ENCODE data around the gene PLEKHF1.
A peak's percentile ranks its signal among the peaks of the same experiment; 100 is the strongest.
"Not testable (repeated sequence)": the region's sequence is repeated elsewhere in the genome, so short reads cannot be mapped to it uniquely, and the experiment has no call there.

PLEKHF1 gene

GRCh38 chr19:29704562-29705558, 39.6 kb downstream of the PLEKHF1 start:
- DNase-seq = peak in 2 of 3 donors; percentile 27 to 63

GRCh38 chr19:29705706-29706105, 40.4 kb downstream of the PLEKHF1 start:
- DNase-seq = no peak

- no peak for DNase-seq
Measured at GRCh38 chr19:29706635-29707034, 41.4 kb downstream of the PLEKHF1 start.

- peak in 2 of 3 donors; percentile 34 to 46 for DNase-seq
Measured at GRCh38 chr19:29708554-29709439, 43.5 kb downstream of the PLEKHF1 start.

- DNase-seq = not testable (repeated sequence)
Measured at GRCh38 chr19:29709440-29709798, 44.2 kb downstream of the PLEKHF1 start.

- no peak for DNase-seq
Measured at GRCh38 chr19:29711584-29712132, 46.4 kb downstream of the PLEKHF1 start.

GRCh38 chr19:29712744-29713516, 47.7 kb downstream of the PLEKHF1 start:
- no peak for DNase-seq

- DNase-seq = no peak
Measured at GRCh38 chr19:29714371-29714952, 49.2 kb downstream of the PLEKHF1 start.

GRCh38 chr19:29714953-29715700, 49.9 kb downstream of the PLEKHF1 start, which contains the start of gene C19orf12:
Gene C19orf12, minus strand, starts transcription at chr19:29715261. Its CDS starts 6,848 bp downstream, at chr19:29708413.
- peak; percentile 63 to 83 (median 66) for DNase-seq

- peak; percentile 5 to 51 (median 48) for DNase-seq
Measured at GRCh38 chr19:29715701-29716581, 50.7 kb downstream of the PLEKHF1 start.

- DNase-seq = no peak
Measured at GRCh38 chr19:29717051-29717450, 51.8 kb downstream of the PLEKHF1 start.

- DNase-seq = peak in 1 of 3 donors; percentile 12
Measured at GRCh38 chr19:29724102-29724641, 58.9 kb downstream of the PLEKHF1 start.

- DNase-seq = no peak
Measured at GRCh38 chr19:29724746-29725145, 59.5 kb downstream of the PLEKHF1 start.
